GM13976 (cell line): ENCODE results near the gene WDR41.
A peak's percentile ranks its signal among the peaks of the same experiment; 100 is the strongest.
"Not testable (repeated sequence)": the region's sequence is repeated elsewhere in the genome, so short reads cannot be mapped to it uniquely, and the experiment has no call there.

Experiments
- DNase-seq: peaks from one replicate; pipeline ENCODE4 v3.0.0; 2012; ENCODE audit warnings: low spot score
- CTCF ChIP-seq: IDR thresholded peaks from 2 replicates; pipeline ENCODE4 v1.5.1; 2012; ENCODE audit warnings: borderline replicate concordance, mild to moderate bottlenecking; ENCODE audit not compliant: insufficient read depth; ENCODE audit errors: extremely low read depth, missing control alignments, control extremely low read depth
- in situ Hi-C: fragments of 300-500 bp; cut with MboI; formaldehyde crosslinking; loops from one replicate; pipeline ENCODE4 v1.12.0; 2022; ENCODE audit warnings: low sequenced_read_pairs, mixed read lengths, inconsistent platforms; ENCODE audit not compliant: unreplicated experiment

WDR41 gene

GRCh38 chr5:77491783-77492652, at the start of gene WDR41:
WDR41 (minus strand) TSS chr5:77492316; CDS start chr5:77492220, 96 bp downstream.
- peak; percentile 92 for DNase-seq
- TF ChIP-seq CTCF: peak; percentile 94
- in situ Hi-C loops: no loop called here

GRCh38 chr5:77531297-77531696, 39.2 kb upstream of the WDR41 start:
- TF ChIP-seq CTCF: no peak
- in situ Hi-C loops: no loop called here
- DNase-seq: no peak

- in situ Hi-C loops: loop anchor here (25.0 kb wide), 1 partner anchor 381 kb away; no protein-coding TSS in a partner anchor
- no peak for DNase-seq
- no peak for TF ChIP-seq CTCF
Measured at GRCh38 chr5:77518304-77518703, 26.2 kb upstream of the WDR41 start.

- TF ChIP-seq CTCF: no peak
- no peak for DNase-seq
- in situ Hi-C loops: loop anchor here (25.0 kb wide), 1 partner anchor 377 kb away; no protein-coding TSS in a partner anchor
Measured at GRCh38 chr5:77514457-77514856, 22.3 kb upstream of the WDR41 start.

GRCh38 chr5:77513321-77513720, 21.2 kb upstream of the WDR41 start:
- DNase-seq: no peak
- no peak for TF ChIP-seq CTCF
- in situ Hi-C loops: loop anchor here (25.0 kb wide), 1 partner anchor 376 kb away; no protein-coding TSS in a partner anchor

- in situ Hi-C loops: loop anchor here (25.0 kb wide), 1 partner anchor 364 kb away; no protein-coding TSS in a partner anchor
Measured at GRCh38 chr5:77501132-77501531, 9.0 kb upstream of the WDR41 start.

GRCh38 chr5:77499973-77500372, 7.9 kb upstream of the WDR41 start:
- in situ Hi-C loops: loop anchor here (25.0 kb wide), 1 partner anchor 363 kb away; no protein-coding TSS in a partner anchor
- no peak for DNase-seq
- TF ChIP-seq CTCF: no peak

More at GRCh38 chr5:77501132-77501531, 9.0 kb upstream of the WDR41 start:
- DNase-seq: not testable (repeated sequence)
